CD4-positive, alpha-beta T cell (primary cell): Measurements from ENCODE around the gene RXRA. TPM values are rescaled to one million over a fixed set of nuclear protein-coding genes. Genes with fewer than 3 reads are reported as not detected.

Source experiments
- ATAC-seq: fragments of 200-7000 bp; cut with Tn5 transposase; one replicate; pipeline ENCODE4 v1.10.0; 2022; ENCODE audit warnings: mild to moderate bottlenecking; ENCODE audit not compliant: poor library complexity
- CTCF ChIA-PET: fragments of 350-600 bp; sonication (Branson Sonifier 250); formaldehyde crosslinking; loops from one replicate; lab custom pipeline; 2021; ENCODE audit warnings: antibody characterized with exemption, inconsistent platforms; lab: Charles Lee
- POLR2A ChIA-PET: fragments of 350-600 bp; sonication (Branson Sonifier 250); formaldehyde crosslinking; loops from one replicate; lab custom pipeline; 2021; ENCODE audit warnings: antibody characterized with exemption, inconsistent platforms; lab: Charles Lee
- DNase-seq, 14 experiments: peaks; one replicate each; pipeline ENCODE4 v3.0.0-alpha.2; 2013 to 2020; ENCODE audit warnings: mixed read lengths in 2 of 14
- H3K27ac ChIP-seq, 2 donors: one replicate each; pipeline versions ENCODE4 v1.5.1 to v1.7.0; 2013; ENCODE audit warnings: low read length in 2 of 2, low read depth in 1 of 2, mild to moderate bottlenecking in 1 of 2
- H3K27me3 ChIP-seq, 2 experiments: 1 replicate in 1 of 2; 2 replicates in 1 of 2; pipeline versions ENCODE4 v1.6.1 to v1.7.0; 2013; ENCODE audit warnings: low read length in 2 of 2, control low read depth in 1 of 2, mild to moderate bottlenecking in 1 of 2, moderate library complexity in 1 of 2; ENCODE audit not compliant: insufficient read depth in 2 of 2, control insufficient read depth in 1 of 2
- H3K36me3 ChIP-seq: one replicate; pipeline ENCODE4 v1.6.1; 2013; ENCODE audit warnings: low read length, control low read depth; ENCODE audit not compliant: insufficient read depth
- H3K4me1 ChIP-seq: one replicate; pipeline ENCODE4 v1.6.1; 2013; ENCODE audit warnings: low read length, control low read depth; ENCODE audit not compliant: insufficient read depth
- H3K4me3 ChIP-seq: one replicate; pipeline ENCODE4 v1.5.1; 2013; ENCODE audit warnings: mild to moderate bottlenecking, low read length, moderate library complexity
- H3K9me3 ChIP-seq, 2 experiments: 1 replicate in 1 of 2; 2 replicates in 1 of 2; pipeline versions ENCODE4 v1.6.1 to v1.7.0; 2013; ENCODE audit warnings: low read length in 2 of 2, mild to moderate bottlenecking in 2 of 2, control low read depth in 1 of 2, moderate library complexity in 1 of 2; ENCODE audit not compliant: control insufficient read depth in 1 of 2, insufficient read depth in 1 of 2
- H3K27ac Mint-ChIP-seq: one replicate; pipeline ENCODE4 v1.8.0; 2020; ENCODE audit warnings: mixed read lengths
- H3K27me3 Mint-ChIP-seq: one replicate; pipeline ENCODE4 v1.8.0; 2021; ENCODE audit warnings: mixed read lengths
- H3K36me3 Mint-ChIP-seq: one replicate; pipeline ENCODE4 v1.8.0; 2021; ENCODE audit warnings: low read depth, mixed read lengths
- H3K4me1 Mint-ChIP-seq: one replicate; pipeline ENCODE4 v1.8.0; 2021; ENCODE audit warnings: low read depth, mixed read lengths
- H3K4me3 Mint-ChIP-seq: one replicate; pipeline ENCODE4 v1.8.0; 2020; ENCODE audit warnings: mild to moderate bottlenecking, mixed read lengths
- H3K9me3 Mint-ChIP-seq: one replicate; pipeline ENCODE4 v1.8.0; 2020; ENCODE audit warnings: mixed read lengths
- intact Hi-C, 2 experiments: fragments of 100-400 bp; cut with DNase I in 1 of 2; cut with micrococcal nuclease in 1 of 2; formaldehyde crosslinking; loops; one replicate each; pipeline versions ENCODE4 v1.15.1 to v1.9.0; 2023 to 2025; cut with DNase I, micrococcal nuclease
- total RNA-seq, 174 experiments: library from RNA in 2 of 174; stranded (reverse) in 2 of 174; gene quantifications; one replicate each; pipeline ENCODE4 v1.2.3 and lab custom pipeline; 2021 to 2026
- TF ChIP-seq, protein P1 (sequence below): fragments of 200-600 bp; IDR thresholded peaks from one replicate; pipeline ENCODE4 v1.8.0; 2022; ENCODE audit warnings: antibody characterized with exemption, mild to moderate bottlenecking

The RXRA gene
- total RNA-seq, 2 experiments from 2014 or later: 7.3 to 8.4 TPM

DNA sequence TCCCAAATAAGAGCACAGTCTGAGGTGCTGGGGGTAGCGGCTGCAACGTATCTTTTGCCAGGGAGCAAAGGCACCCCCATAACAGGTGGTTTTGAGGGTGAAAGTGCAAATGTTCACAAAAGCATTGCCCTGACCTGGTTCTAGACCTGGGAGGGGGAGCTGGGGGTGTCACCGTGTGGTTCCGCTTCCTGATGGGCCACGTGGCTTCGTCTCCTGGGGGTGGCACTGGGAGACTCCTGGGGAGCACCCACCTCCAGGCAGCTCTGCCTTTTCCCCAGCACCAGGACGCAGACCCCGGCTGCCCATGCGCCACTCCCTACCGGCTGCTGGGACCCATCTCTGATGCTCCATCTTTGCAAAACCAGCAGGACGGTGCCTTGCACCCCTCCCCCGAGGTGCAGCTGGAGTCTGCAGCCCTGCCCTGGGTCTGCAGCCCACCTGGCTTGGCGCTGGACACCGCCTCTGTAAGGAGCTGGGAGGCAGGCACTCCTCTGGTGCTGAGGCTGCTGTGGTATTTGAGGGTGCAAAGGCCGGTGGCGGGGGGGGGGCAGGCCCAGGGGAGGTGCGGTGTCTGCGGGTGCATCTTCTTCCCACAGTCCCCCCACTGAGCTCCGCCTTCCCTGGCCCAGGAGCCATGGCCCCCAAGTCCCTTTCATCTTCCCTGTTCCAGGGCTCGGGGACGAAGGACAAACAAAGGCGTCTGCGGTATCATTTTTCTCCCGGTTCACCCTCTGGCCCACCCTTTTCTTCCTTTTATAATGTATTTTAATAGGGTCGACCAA is 29.8 kb upstream of the RXRA start:
- ChIA-PET POLR2A (no interaction called here), CTCF (no interaction called here)
- H3K27ac ChIP-seq: no peak overlapping the region
- no peaks in the 10 kb centered on the region for H3K36me3 ChIP-seq
- ATAC-seq: no peak
- H3K9me3 ChIP-seq: no peaks in the 10 kb centered on the region
- DNase-seq: no peak
- H3K4me1 ChIP-seq: peaks cover 16% of the 10 kb centered on the region
- H3K27me3 ChIP-seq: no peaks in the 10 kb centered on the region
- Mint-ChIP-seq H3K36me3 (no peaks in the 10 kb centered on the region), H3K4me3 (no peak overlapping the region), H3K27me3 (no peaks in the 10 kb centered on the region), H3K4me1 (peaks cover 9% of the 10 kb centered on the region), H3K27ac (no peak overlapping the region), H3K9me3 (no peaks in the 10 kb centered on the region)
- TF ChIP-seq, protein P1, sequence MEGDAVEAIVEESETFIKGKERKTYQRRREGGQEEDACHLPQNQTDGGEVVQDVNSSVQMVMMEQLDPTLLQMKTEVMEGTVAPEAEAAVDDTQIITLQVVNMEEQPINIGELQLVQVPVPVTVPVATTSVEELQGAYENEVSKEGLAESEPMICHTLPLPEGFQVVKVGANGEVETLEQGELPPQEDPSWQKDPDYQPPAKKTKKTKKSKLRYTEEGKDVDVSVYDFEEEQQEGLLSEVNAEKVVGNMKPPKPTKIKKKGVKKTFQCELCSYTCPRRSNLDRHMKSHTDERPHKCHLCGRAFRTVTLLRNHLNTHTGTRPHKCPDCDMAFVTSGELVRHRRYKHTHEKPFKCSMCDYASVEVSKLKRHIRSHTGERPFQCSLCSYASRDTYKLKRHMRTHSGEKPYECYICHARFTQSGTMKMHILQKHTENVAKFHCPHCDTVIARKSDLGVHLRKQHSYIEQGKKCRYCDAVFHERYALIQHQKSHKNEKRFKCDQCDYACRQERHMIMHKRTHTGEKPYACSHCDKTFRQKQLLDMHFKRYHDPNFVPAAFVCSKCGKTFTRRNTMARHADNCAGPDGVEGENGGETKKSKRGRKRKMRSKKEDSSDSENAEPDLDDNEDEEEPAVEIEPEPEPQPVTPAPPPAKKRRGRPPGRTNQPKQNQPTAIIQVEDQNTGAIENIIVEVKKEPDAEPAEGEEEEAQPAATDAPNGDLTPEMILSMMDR: no peak
- H3K4me3 ChIP-seq: no peak overlapping the region
- intact Hi-C loops: no loop called here

DNA sequence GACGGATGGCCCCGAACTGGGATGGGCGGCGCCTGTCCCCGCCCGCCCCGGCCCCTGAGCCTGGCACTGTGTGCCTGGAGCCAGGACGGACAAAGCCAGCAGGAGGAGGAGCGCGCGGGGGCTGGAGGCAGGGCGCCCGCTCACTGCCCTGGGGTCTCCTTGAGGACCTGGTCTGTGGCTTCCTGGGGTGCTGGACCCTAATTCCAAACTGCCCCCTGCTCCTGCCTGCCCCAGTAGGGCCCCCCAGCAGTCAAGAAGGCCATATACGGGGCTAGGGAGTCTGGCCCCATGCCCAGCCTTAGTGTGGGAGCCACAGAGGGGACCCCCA is 29.2 kb upstream of the RXRA start:
- no peaks in the 10 kb centered on the region for H3K27me3 ChIP-seq
- no peaks in the 10 kb centered on the region for H3K36me3 ChIP-seq
- ChIA-PET POLR2A (no interaction called here), CTCF (no interaction called here)
- H3K4me3 ChIP-seq: no peak overlapping the region
- DNase-seq: no peak
- H3K27me3 Mint-ChIP-seq: no peaks in the 10 kb centered on the region
- TF ChIP-seq, protein P1: no peak
- no peak for ATAC-seq
- intact Hi-C loops: no loop called here
- no peaks in the 10 kb centered on the region for H3K9me3 Mint-ChIP-seq
- H3K4me3 Mint-ChIP-seq: no peak overlapping the region
- H3K9me3 ChIP-seq: no peaks in the 10 kb centered on the region
- no peak overlapping the region for H3K27ac Mint-ChIP-seq
- H3K36me3 Mint-ChIP-seq: no peaks in the 10 kb centered on the region
- H3K4me1 ChIP-seq: peaks cover 21% of the 10 kb centered on the region
- H3K4me1 Mint-ChIP-seq: peaks cover 15% of the 10 kb centered on the region
- no peak overlapping the region for H3K27ac ChIP-seq

DNA sequence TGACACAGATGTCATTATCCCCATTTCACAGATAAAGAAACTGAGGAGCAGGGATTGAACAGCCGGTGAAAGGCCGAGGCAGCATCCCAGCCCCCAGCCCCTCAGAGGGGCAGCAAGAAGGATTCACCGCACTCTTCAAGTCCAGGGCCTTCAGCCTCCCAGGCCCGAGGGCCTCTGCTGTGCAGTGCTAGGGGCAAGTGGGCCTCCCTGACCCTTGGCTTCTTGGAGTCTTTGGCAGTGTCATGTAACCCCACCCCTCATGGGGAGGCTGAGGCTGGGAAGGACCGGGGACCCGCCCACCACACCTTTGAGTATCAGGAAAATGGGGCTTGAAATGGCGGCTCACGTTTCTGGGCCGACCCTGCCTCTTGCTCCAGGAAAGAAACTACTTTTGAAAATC is 28.7 kb upstream of the RXRA start:
- Mint-ChIP-seq H3K36me3 (no peaks in the 10 kb centered on the region), H3K4me1 (peaks cover 15% of the 10 kb centered on the region), H3K27me3 (no peaks in the 10 kb centered on the region), H3K27ac (no peak overlapping the region), H3K4me3 (no peak overlapping the region), H3K9me3 (no peaks in the 10 kb centered on the region)
- H3K4me1 ChIP-seq: peaks cover 21% of the 10 kb centered on the region
- no peak for ATAC-seq
- ChIA-PET CTCF (no interaction called here), POLR2A (no interaction called here)
- H3K4me3 ChIP-seq: no peak overlapping the region
- H3K27ac ChIP-seq: no peak overlapping the region
- intact Hi-C loops: no loop called here
- DNase-seq: no peak
- TF ChIP-seq, protein P1: no peak
- no peaks in the 10 kb centered on the region for H3K36me3 ChIP-seq
- H3K9me3 ChIP-seq: no peaks in the 10 kb centered on the region
- no peaks in the 10 kb centered on the region for H3K27me3 ChIP-seq
